Stimulated activated CD8-positive, alpha-beta memory T cell treated with anti-CD3 and anti-CD28 coated beads, Interleukin-4, amount 100 ng/mL, for 48 hours (primary cell): ENCODE results near the gene FETUB.
"Not testable (repeated sequence)": the region's sequence is repeated elsewhere in the genome, so short reads cannot be mapped to it uniquely, and the experiment has no call there.

ENCODE experiments used
- DNase-seq: peaks from one replicate; pipeline ENCODE4 v3.0.0-alpha.2; 2020

Gene FETUB

DNA sequence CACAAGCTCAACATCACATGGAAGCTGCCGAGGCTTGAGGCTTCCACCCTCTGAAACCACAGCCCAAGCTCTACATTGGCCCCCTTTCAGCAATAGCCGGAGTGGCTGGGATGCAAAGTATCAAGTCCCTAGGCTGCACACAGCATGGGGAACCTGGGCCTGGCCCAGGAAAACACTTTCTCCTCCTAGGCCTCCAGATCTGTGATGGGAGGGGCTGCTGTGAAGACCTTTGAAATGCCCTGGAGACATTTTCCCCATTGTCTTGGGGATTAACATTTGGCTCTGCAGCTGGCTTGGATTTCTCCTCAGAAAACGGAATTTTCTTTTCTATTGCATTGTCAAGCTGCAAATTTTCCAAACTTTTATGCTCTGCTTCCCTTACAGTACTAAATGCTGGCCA lies 43.8 kb downstream of the FETUB start:
- no peak for DNase-seq

- DNase-seq: not testable (repeated sequence)
Measured at GRCh38 chr3:186686475-186686874, 46.3 kb downstream of the FETUB start.

GRCh38 chr3:186687120-186687651 lies 47.0 kb downstream of the FETUB start:
- DNase-seq: no peak

GRCh38 chr3:186690304-186690703 lies 50.1 kb downstream of the FETUB start:
- DNase-seq: not testable (repeated sequence)

DNA sequence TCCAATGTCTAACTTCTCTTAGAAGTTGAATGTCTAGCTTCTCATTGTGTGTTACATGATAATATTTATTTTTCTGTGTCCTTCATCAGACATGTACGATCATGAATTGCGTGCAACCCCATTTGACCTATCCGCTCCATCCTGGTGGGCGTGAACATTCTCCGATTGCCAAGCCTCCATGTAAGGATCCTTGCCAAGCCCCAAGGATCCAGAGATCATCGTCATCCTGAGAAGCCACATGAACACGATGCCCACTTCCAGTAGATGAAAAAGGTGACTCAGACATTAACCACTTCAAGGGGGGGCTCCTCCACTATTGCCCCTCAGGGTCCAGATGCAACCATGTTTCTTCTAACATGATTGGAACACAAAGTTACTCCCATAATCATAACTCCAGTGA lies 51.5 kb downstream of the FETUB start:
- DNase-seq: no peak

GRCh38 chr3:186693843-186694242 lies 53.6 kb downstream of the FETUB start:
- no peak for DNase-seq

- DNase-seq: no peak
Measured at GRCh38 chr3:186694288-186695032, 54.3 kb downstream of the FETUB start.

DNA sequence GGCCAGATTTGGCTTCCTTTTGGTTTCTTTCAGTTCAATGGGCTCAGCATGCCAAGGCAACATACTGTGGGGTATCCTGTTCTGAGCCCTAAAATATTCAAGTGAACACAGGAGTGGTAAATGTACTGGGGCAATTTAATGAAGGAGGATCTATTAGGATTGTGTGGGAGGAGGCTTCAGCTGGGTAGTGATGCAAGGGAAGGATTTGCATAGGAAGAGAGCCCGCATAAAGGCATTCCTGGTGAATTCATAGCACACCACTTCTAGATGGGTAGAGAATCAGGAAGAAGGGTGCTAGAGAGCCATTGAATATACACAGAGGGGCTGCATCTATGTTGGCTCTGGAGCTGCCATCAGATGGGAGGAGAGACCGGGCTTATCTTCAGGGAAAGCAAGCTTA lies 56.3 kb downstream of the FETUB start:
- no peak for DNase-seq

DNA sequence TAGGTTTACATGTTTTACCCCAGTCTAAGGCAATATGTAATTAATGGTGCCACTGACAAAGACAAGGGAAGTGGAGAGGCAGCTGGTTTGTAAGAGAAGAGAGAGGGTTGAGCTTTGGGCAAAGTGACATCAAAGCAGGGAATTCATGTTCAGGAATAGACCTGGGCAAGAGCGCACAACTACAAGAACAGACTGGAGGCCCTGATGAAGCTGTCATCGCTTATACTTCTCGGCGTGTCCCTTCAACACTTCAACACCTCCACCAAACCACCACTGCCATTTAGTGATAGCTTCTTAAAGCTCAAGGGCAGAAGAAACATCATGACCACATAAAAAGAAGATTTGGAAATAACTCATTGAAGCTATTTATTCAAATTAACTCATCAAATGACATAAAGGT lies 57.3 kb downstream of the FETUB start:
- no peak for DNase-seq

- no peak for DNase-seq
Measured at GRCh38 chr3:186700267-186700666, 60.1 kb downstream of the FETUB start.

GRCh38 chr3:186702451-186702850 lies 62.3 kb downstream of the FETUB start:
- DNase-seq: not testable (repeated sequence)
